Ascending aorta (tissue), 2 donors: ENCODE measurements around the gene COL2A1. TPM values are rescaled to one million over a fixed set of nuclear protein-coding genes. Genes with fewer than 3 reads are reported as not detected.

ENCODE experiments used
- DNase-seq, 2 donors: peaks; one replicate each; pipeline ENCODE4 v3.0.0-alpha.2; 2019; ENCODE audit warnings: low spot score in 2 of 2
- H3K27ac ChIP-seq, 2 donors: fragments of 200-600 bp; sonication (generic); one replicate each; pipeline ENCODE4 v1.5.1; 2016 to 2017; ENCODE audit warnings: mild to moderate bottlenecking in 1 of 2
- H3K27me3 ChIP-seq: fragments of 200-600 bp; sonication (generic); one replicate; pipeline ENCODE4 v1.5.1; 2017
- H3K36me3 ChIP-seq, 2 donors: fragments of 200-600 bp; sonication (generic); one replicate each; pipeline ENCODE4 v1.5.1; 2016
- H3K4me1 ChIP-seq, 2 donors: fragments of 200-600 bp; sonication (generic); one replicate each; pipeline ENCODE4 v1.5.1; 2016 to 2017; ENCODE audit warnings: mild to moderate bottlenecking in 1 of 2
- H3K4me3 ChIP-seq, 2 donors: fragments of 200-600 bp; sonication (generic); one replicate each; pipeline ENCODE4 v1.5.1; 2016 to 2017; ENCODE audit warnings: mild to moderate bottlenecking in 1 of 2
- H3K9me3 ChIP-seq, 2 donors: fragments of 200-600 bp; sonication (generic); one replicate each; pipeline ENCODE4 v1.5.1; 2016
- CTCF ChIP-seq, 3 experiments: fragments of 200-600 bp in 2 of 3; fragments of 450-650 bp in 1 of 3; sonication (generic) in 2 of 3; IDR thresholded peaks; one replicate each; pipeline ENCODE4 v1.5.1; 2016 to 2019; ENCODE audit warnings: antibody characterized with exemption in 3 of 3, mild to moderate bottlenecking in 1 of 3, moderate library complexity in 1 of 3
- intact Hi-C: fragments of 100-400 bp; cut with DNase I; formaldehyde crosslinking; loops from one replicate; pipeline ENCODE4 v1.15.1; 2023
- total RNA-seq: library from RNA; depleted of rRNA; stranded (reverse); fragments of >200 nt; gene quantifications from one replicate; pipeline ENCODE4 v1.1.0, GENCODE V29; 2016

Gene COL2A1
- total RNA-seq, 1 donor from 2014 or later: not detected

- peaks cover 10 to 11% of the 10 kb centered on the region in 2 donors for H3K36me3 ChIP-seq
- TF ChIP-seq CTCF (IDR thresholded peaks at IDR 0.05): no peak
- H3K27ac ChIP-seq: no peak overlapping the region
- no peak for DNase-seq
- no peak overlapping the region for H3K4me3 ChIP-seq
- H3K27me3 ChIP-seq: no peaks in the 10 kb centered on the region
- intact Hi-C loops: no loop called here
- no peaks in the 10 kb centered on the region for H3K4me1 ChIP-seq
- H3K9me3 ChIP-seq: no peaks in the 10 kb centered on the region
These were observed 36.1 kb upstream of the COL2A1 start for GRCh38 chr12:48040354-48040753.

GRCh38 chr12:48039151-48039550, 34.9 kb upstream of the COL2A1 start:
- no peaks in the 10 kb centered on the region for H3K9me3 ChIP-seq
- H3K27me3 ChIP-seq: no peaks in the 10 kb centered on the region
- DNase-seq: no peak
- no peak overlapping the region for H3K4me3 ChIP-seq
- H3K27ac ChIP-seq: no peak overlapping the region
- H3K36me3 ChIP-seq: no peaks in the 10 kb centered on the region
- no peaks in the 10 kb centered on the region for H3K4me1 ChIP-seq
- intact Hi-C loops: no loop called here
- no peak for TF ChIP-seq CTCF (IDR thresholded peaks at IDR 0.05)

- H3K27me3 ChIP-seq: no peaks in the 10 kb centered on the region
- H3K4me1 ChIP-seq: no peaks in the 10 kb centered on the region
- no peaks in the 10 kb centered on the region for H3K36me3 ChIP-seq
- no peaks in the 10 kb centered on the region for H3K9me3 ChIP-seq
- intact Hi-C loops: no loop called here
- TF ChIP-seq CTCF (IDR thresholded peaks at IDR 0.05): no peak
- no peak overlapping the region for H3K27ac ChIP-seq
- no peak overlapping the region for H3K4me3 ChIP-seq
- no peak for DNase-seq
These were observed 33.8 kb upstream of the COL2A1 start for GRCh38 chr12:48038085-48038484.

GRCh38 chr12:48037267-48037915, 33.1 kb upstream of the COL2A1 start:
- no peak for TF ChIP-seq CTCF (IDR thresholded peaks at IDR 0.05)
- Histone ChIP-seq H3K4me3 (no peak overlapping the region), H3K27me3 (no peaks in the 10 kb centered on the region), H3K27ac (no peak overlapping the region), H3K9me3 (no peaks in the 10 kb centered on the region), H3K4me1 (no peaks in the 10 kb centered on the region), H3K36me3 (no peaks in the 10 kb centered on the region)
- no peak for DNase-seq
- intact Hi-C loops: no loop called here

- TF ChIP-seq CTCF (IDR thresholded peaks at IDR 0.05): no peak
- DNase-seq: no peak
- Histone ChIP-seq H3K27ac (no peak overlapping the region), H3K36me3 (no peaks in the 10 kb centered on the region), H3K4me1 (no peaks in the 10 kb centered on the region), H3K27me3 (no peaks in the 10 kb centered on the region), H3K4me3 (no peak overlapping the region), H3K9me3 (no peaks in the 10 kb centered on the region)
- intact Hi-C loops: no loop called here
These were observed 32.5 kb upstream of the COL2A1 start for GRCh38 chr12:48036818-48037217.
